K562 (cell line): ENCODE results near the gene PHACTR3. TPM values are rescaled to one million over a fixed set of nuclear protein-coding genes. Genes with fewer than 3 reads are reported as not detected.
A peak's percentile ranks its signal among the peaks of the same experiment; 100 is the strongest.

ENCODE experiments used
- ATAC-seq: fragments of 200-7000 bp; cut with Tn5 transposase; 3 replicates; pipeline ENCODE4 v1.9.1; 2020; ENCODE audit warnings: moderate library complexity
- BruUV-seq: library from RNA; stranded (reverse); fragments of 400-500 nt; replicated peaks from 2 replicates; lab custom pipeline; 2021; lab: Mats Ljungman, UMichigan
- CTCF ChIA-PET: fragments of 300-600 bp; formaldehyde crosslinking; extraction: SDS; loops from one replicate; lab custom pipeline; 2021; ENCODE audit warnings: low intra/inter-chr PET ratio; lab: Yijun Ruan, JAX
- POLR2A ChIA-PET: fragments of 300-600, 350-650 bp; sonication (Branson Sonifier 250); formaldehyde crosslinking; extraction: SDS; loops from one replicate; lab custom pipeline; 2021; ENCODE audit warnings: antibody characterized with exemption, inconsistent platforms; lab: Yijun Ruan, JAX
- DNase-seq, 4 experiments: peaks; one replicate each; pipeline versions ENCODE4 v3.0.0 to v3.0.0-alpha.2; 2011 to 2018; ENCODE audit warnings: low spot score in 3 of 4, mixed read lengths in 3 of 4; ENCODE audit errors: extremely low read depth in 1 of 4
- FAIRE-seq: peaks from 2 replicates; lab custom pipeline; 2011; peaks lifted over from hg19 to GRCh38; lab: Jason Lieb, UNC
- H2AFZ ChIP-seq: 2 replicates; pipeline ENCODE4 v1.6.0; 2011; ENCODE audit warnings: low read depth, low read length, control low read depth, inconsistent platforms
- H3K27ac ChIP-seq: fragments of 200-600 bp; 3 replicates; pipeline ENCODE4 v1.8.0; 2011; ENCODE audit warnings: low read depth, mild to moderate bottlenecking, control low read depth, inconsistent platforms, low read length, moderate library complexity, mixed read lengths; ENCODE audit errors: extremely low read depth
- H3K27me3 ChIP-seq, 2 experiments: fragments of 300-600 bp in 1 of 2; 2 replicates in 1 of 2; 3 replicates in 1 of 2; pipeline versions ENCODE4 v1.6.0 to v1.8.0; 2011; ENCODE audit warnings: inconsistent platforms in 2 of 2, low read length in 2 of 2, mild to moderate bottlenecking in 1 of 2, mixed read lengths in 1 of 2, moderate library complexity in 1 of 2; ENCODE audit not compliant: control insufficient read depth in 2 of 2, insufficient read depth in 2 of 2
- H3K36me3 ChIP-seq: fragments of 300-600 bp; 3 replicates; pipeline ENCODE4 v1.8.0; 2011; ENCODE audit warnings: mild to moderate bottlenecking, low read length, inconsistent platforms; ENCODE audit not compliant: control insufficient read depth, insufficient read depth
- H3K4me1 ChIP-seq, 2 experiments: fragments of 200-600 bp in 1 of 2; replicated peaks in 1 of 2; 2 replicates in 1 of 2; 3 replicates in 1 of 2; pipeline versions ENCODE4 v1.5.1 to v1.8.0; 2011; ENCODE audit warnings: inconsistent platforms in 2 of 2, low read length in 2 of 2, mild to moderate bottlenecking in 1 of 2, mixed read lengths in 1 of 2, moderate library complexity in 1 of 2; ENCODE audit not compliant: control insufficient read depth in 2 of 2, insufficient read depth in 2 of 2
- H3K4me2 ChIP-seq: 2 replicates; pipeline ENCODE4 v1.6.1; 2011; ENCODE audit warnings: low read length, control low read depth, inconsistent platforms, mixed read lengths; ENCODE audit not compliant: insufficient read depth
- H3K4me3 ChIP-seq: fragments of 200-600 bp; sonication (generic), shearing (Covaris generic); 2 replicates; pipeline ENCODE4 v1.5.1; 2016; ENCODE audit warnings: control low read depth, inconsistent platforms
- H3K79me2 ChIP-seq: fragments of 200-600 bp; 3 replicates; pipeline ENCODE4 v1.8.0; 2011; ENCODE audit warnings: low read length, inconsistent platforms; ENCODE audit not compliant: control insufficient read depth, insufficient read depth
- H3K9ac ChIP-seq, 2 experiments: 2 replicates each; pipeline versions ENCODE4 v1.6.0 to v1.6.1; 2011; ENCODE audit warnings: low read depth in 2 of 2, low read length in 2 of 2, control low read depth in 1 of 2, inconsistent platforms in 1 of 2, mild to moderate bottlenecking in 1 of 2, mixed read lengths in 1 of 2; ENCODE audit not compliant: insufficient read depth in 1 of 2
- H3K9me1 ChIP-seq: one replicate; pipeline ENCODE4 v1.6.0; 2011; ENCODE audit warnings: inconsistent platforms, mild to moderate bottlenecking, low read length, moderate library complexity; ENCODE audit not compliant: control insufficient read depth, insufficient read depth
- H3K9me3 ChIP-seq: replicated peaks from 2 replicates; pipeline ENCODE4 v1.5.1; 2011; ENCODE audit warnings: low read depth, low read length, inconsistent platforms; ENCODE audit not compliant: control insufficient read depth, insufficient read depth
- H4K20me1 ChIP-seq: replicated peaks from 2 replicates; pipeline ENCODE4 v1.6.1; 2011; ENCODE audit warnings: low read length, inconsistent platforms, mixed read lengths; ENCODE audit not compliant: control insufficient read depth, insufficient read depth
- ATF7 ChIP-seq: fragments of 450-650 bp; IDR thresholded peaks from 2 replicates; pipeline ENCODE4 v1.7.1; 2014; ENCODE audit warnings: mild to moderate bottlenecking, moderate library complexity
- BCOR ChIP-seq: fragments of 450-650 bp; IDR thresholded peaks from 2 replicates; pipeline ENCODE4 v1.6.1; 2016
- BRD4 ChIP-seq: fragments of 200-600 bp; sonication (generic); IDR thresholded peaks from 2 replicates; pipeline ENCODE4 v1.6.1; 2017; ENCODE audit warnings: inconsistent platforms
- EWSR1 ChIP-seq: fragments of 450-650 bp; IDR thresholded peaks from 2 replicates; pipeline ENCODE4 v1.6.1; 2018; ENCODE audit warnings: borderline replicate concordance, mild to moderate bottlenecking, low read depth, moderate library complexity; ENCODE audit not compliant: partially characterized antibody
- NCOA2 ChIP-seq, 2 experiments: fragments of 450-650 bp; IDR thresholded peaks; 2 replicates each; pipeline ENCODE4 v1.6.1; 2018; ENCODE audit warnings: mild to moderate bottlenecking in 2 of 2, moderate library complexity in 1 of 2; ENCODE audit not compliant: partially characterized antibody in 2 of 2
- POLR2H ChIP-seq: IDR thresholded peaks from 2 replicates; pipeline ENCODE4 v1.6.1; 2016; ENCODE audit warnings: missing genetic modification characterization, low read depth, mild to moderate bottlenecking, control low read depth, missing compliant biosample characterization, moderate library complexity
- PRPF4 ChIP-seq: fragments of 200-400 bp; formaldehyde crosslinking; IDR thresholded peaks from one replicate; pipeline ENCODE4 v1.6.1; 2017; ENCODE audit warnings: low read length, low read depth, mild to moderate bottlenecking; ENCODE audit not compliant: insufficient read depth, poor library complexity, severe bottlenecking
- U2AF2 ChIP-seq: fragments of 200-400 bp; formaldehyde crosslinking; optimal IDR thresholded peaks from 2 replicates; pipeline ENCODE3; 2017; ENCODE audit warnings: low read depth, mild to moderate bottlenecking, low read length
- ZFX ChIP-seq: sonication (generic); formaldehyde crosslinking; IDR thresholded peaks from 2 replicates; pipeline ENCODE4 v1.8.0; 2022; ENCODE audit warnings: mild to moderate bottlenecking, missing genetic modification reagents, moderate library complexity
- ZNF133 ChIP-seq: fragments of 250-450 bp; sonication (Bioruptor Pico); IDR thresholded peaks from 2 replicates; pipeline ENCODE4 v1.4.0; 2020; ENCODE audit warnings: mild to moderate bottlenecking
- ZNF76 ChIP-seq: fragments of 250-450 bp; sonication (Bioruptor Pico); IDR thresholded peaks from 2 replicates; pipeline ENCODE4 v1.4.0; 2020; ENCODE audit warnings: mild to moderate bottlenecking, moderate library complexity, borderline replicate concordance
- WGBS: fragments of 100-300 bp; shearing (Covaris generic); methylation state at CpG from one replicate; pipeline ENCODE4 v1.1.6; 2016; ENCODE audit warnings: low coverage, mixed read lengths; ENCODE audit not compliant: insufficient coverage; ENCODE audit errors: missing lambda C conversion rate; 5-methylcytosine and 5-hydroxymethylcytosine counted together
- in situ Hi-C: fragments of 300-500 bp; cut with MboI; formaldehyde crosslinking; loops from 4 replicates; pipeline ENCODE4 v1.15.0; 2018; ENCODE audit warnings: inconsistent platforms, mixed read lengths
- intact Hi-C: fragments of 100-400 bp; cut with micrococcal nuclease; formaldehyde crosslinking; loops from 2 replicates; pipeline ENCODE4 v1.14.2; 2022
- polyA plus RNA-seq, 8 experiments: library from polyadenylated mRNA; depleted of rRNA in 4 of 8; stranded (reverse) in 5 of 8; unstranded in 3 of 8; fragments of >200 nt; fragmentation: Nextera tagmentation in 2 of 8; fragmentation: Illumina TruSeq in 1 of 8; extraction: Ambion mirVana in 2 of 8; extraction: Trizol in 1 of 8; gene quantifications; 2 replicates each; pipeline versions ENCODE4 v1.2.1 to v1.2.3, GENCODE V29; 2011 to 2014; ENCODE audit warnings: inconsistent platforms in 1 of 8, missing spikeins in 1 of 8
- total RNA-seq, 7 experiments: library from RNA; depleted of rRNA in 6 of 7; stranded (reverse); fragments of >200 nt in 6 of 7; fragmentation: Illumina TruSeq in 2 of 7; extraction: Trizol in 2 of 7; gene quantifications; 2 replicates each; pipeline versions ENCODE4 v1.2.1 to v1.2.3, GENCODE V29; 2011 to 2021; ENCODE audit warnings: low replicate concordance in 1 of 7
- TF ChIP-seq, protein P1 (sequence below): sonication (generic); formaldehyde crosslinking; IDR thresholded peaks from 2 replicates; pipeline ENCODE4 v1.8.1; 2023; ENCODE audit warnings: mild to moderate bottlenecking, missing genetic modification reagents
- TF ChIP-seq, protein P2 (sequence below): fragments of 450-650 bp; conservative IDR thresholded peaks from 2 replicates; pipeline ENCODE4 v1.6.1; 2016; ENCODE audit warnings: missing genetic modification characterization, low read depth, mild to moderate bottlenecking, missing compliant biosample characterization, moderate library complexity

Gene PHACTR3
- total and polyA plus RNA-seq, 9 of the 15 experiments (the other 6 are each of a cell fraction or from before 2014, with no cell fraction given), result not detected

DNA sequence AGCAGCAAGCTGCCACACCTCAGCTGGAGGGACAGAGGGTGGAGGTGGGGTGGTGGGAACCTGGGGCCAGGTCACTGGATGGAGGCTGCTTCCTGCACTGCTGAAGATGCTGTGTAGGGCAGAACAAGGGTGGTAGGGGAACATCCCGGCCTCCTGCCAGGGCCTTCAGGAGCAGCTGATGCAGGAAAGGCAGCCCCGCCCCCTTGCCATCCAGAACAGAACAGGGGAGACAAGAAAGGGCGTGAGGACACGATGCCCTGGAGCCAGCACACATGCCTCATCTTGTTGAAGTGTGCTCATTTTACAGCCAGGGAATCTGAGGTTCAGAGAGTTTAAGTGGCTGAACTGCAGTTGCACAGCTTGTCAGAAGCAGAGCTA, 43.1 kb upstream of the PHACTR3 start:
- no peaks in the 10 kb centered on the region for H3K36me3 ChIP-seq
- no peak overlapping the region for H2AFZ ChIP-seq
- no peak for TF ChIP-seq U2AF2
- TF ChIP-seq PRPF4, result no peak
- TF ChIP-seq NCOA2 (IDR thresholded peaks at IDR 0.05; ENCODE audit: partially characterized antibody in 2 of 2), result no peak
- no peak for TF ChIP-seq ZNF76 (CRISPR knock-in tag)
- no peaks in the 10 kb centered on the region for H3K9me3 ChIP-seq
- H3K9ac ChIP-seq, result no peak overlapping the region
- H3K79me2 ChIP-seq, result no peaks in the 10 kb centered on the region
- H3K4me2 ChIP-seq, result no peak overlapping the region
- H4K20me1 ChIP-seq, result no peaks in the 10 kb centered on the region
- in situ Hi-C loops (no loop called here), intact Hi-C loops (no loop called here)
- POLR2A ChIA-PET, result no interaction called here
- no peaks in the 10 kb centered on the region; a peak in 1 of 5 replicates for H3K4me1 ChIP-seq
- no peaks in the 10 kb centered on the region for H3K9me1 ChIP-seq
- H3K27me3 ChIP-seq, result peaks cover 0 to 11% of the 10 kb centered on the region in 2 experiments; a peak in 2 of 5 replicates
- no peak for FAIRE-seq
- WGBS, result 0% methylated on average over 4 of the region's 4 CpGs
- no peak for ATAC-seq
- CTCF ChIA-PET, result no interaction called here
- no peak overlapping the region for H3K27ac ChIP-seq
- BruUV-seq, result no TSS peak
- no peak overlapping the region for H3K4me3 ChIP-seq
- DNase-seq, result peak in 1 of 4 experiments; percentile 4

GRCh38 chr20:59561614-59562277, 42.6 kb upstream of the PHACTR3 start:
- DNase-seq (peak in 1 of 4 experiments; percentile 2), FAIRE-seq (no peak), ATAC-seq (no peak)
- no peak overlapping the region for H3K4me3 ChIP-seq
- peaks cover 0 to 11% of the 10 kb centered on the region in 2 experiments; a peak in 2 of 5 replicates for H3K27me3 ChIP-seq
- H3K36me3 ChIP-seq, result no peaks in the 10 kb centered on the region
- no peaks in the 10 kb centered on the region for H3K79me2 ChIP-seq
- H3K4me2 ChIP-seq, result no peak overlapping the region
- 0% methylated on average over 5 of the region's 5 CpGs for WGBS
- ChIA-PET POLR2A (no interaction called here), CTCF (no interaction called here)
- in situ Hi-C loops (no loop called here), intact Hi-C loops (no loop called here)
- H4K20me1 ChIP-seq, result no peaks in the 10 kb centered on the region
- H3K27ac ChIP-seq, result no peak overlapping the region
- H3K4me1 ChIP-seq, result no peaks in the 10 kb centered on the region; a peak in 1 of 5 replicates
- BruUV-seq, result no TSS peak
- H3K9me3 ChIP-seq, result no peaks in the 10 kb centered on the region
- no peak overlapping the region for H3K9ac ChIP-seq
- H3K9me1 ChIP-seq, result no peaks in the 10 kb centered on the region
- no peak overlapping the region for H2AFZ ChIP-seq
- TF ChIP-seq BRD4 (no peak), EWSR1 (no peak), ATF7 (no peak), POLR2H (tag) (no peak), BCOR (no peak), ZNF133 (CRISPR knock-in tag) (no peak), ZFX (CRISPR knock-in tag) (no peak), NCOA2 (IDR thresholded peaks at IDR 0.05; ENCODE audit: partially characterized antibody in 2 of 2) (no peak)
- TF ChIP-seq, protein P1, sequence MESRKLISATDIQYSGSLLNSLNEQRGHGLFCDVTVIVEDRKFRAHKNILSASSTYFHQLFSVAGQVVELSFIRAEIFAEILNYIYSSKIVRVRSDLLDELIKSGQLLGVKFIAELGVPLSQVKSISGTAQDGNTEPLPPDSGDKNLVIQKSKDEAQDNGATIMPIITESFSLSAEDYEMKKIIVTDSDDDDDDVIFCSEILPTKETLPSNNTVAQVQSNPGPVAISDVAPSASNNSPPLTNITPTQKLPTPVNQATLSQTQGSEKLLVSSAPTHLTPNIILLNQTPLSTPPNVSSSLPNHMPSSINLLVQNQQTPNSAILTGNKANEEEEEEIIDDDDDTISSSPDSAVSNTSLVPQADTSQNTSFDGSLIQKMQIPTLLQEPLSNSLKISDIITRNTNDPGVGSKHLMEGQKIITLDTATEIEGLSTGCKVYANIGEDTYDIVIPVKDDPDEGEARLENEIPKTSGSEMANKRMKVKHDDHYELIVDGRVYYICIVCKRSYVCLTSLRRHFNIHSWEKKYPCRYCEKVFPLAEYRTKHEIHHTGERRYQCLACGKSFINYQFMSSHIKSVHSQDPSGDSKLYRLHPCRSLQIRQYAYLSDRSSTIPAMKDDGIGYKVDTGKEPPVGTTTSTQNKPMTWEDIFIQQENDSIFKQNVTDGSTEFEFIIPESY (CRISPR knock-in tag), result no peak
- TF ChIP-seq, protein P2, sequence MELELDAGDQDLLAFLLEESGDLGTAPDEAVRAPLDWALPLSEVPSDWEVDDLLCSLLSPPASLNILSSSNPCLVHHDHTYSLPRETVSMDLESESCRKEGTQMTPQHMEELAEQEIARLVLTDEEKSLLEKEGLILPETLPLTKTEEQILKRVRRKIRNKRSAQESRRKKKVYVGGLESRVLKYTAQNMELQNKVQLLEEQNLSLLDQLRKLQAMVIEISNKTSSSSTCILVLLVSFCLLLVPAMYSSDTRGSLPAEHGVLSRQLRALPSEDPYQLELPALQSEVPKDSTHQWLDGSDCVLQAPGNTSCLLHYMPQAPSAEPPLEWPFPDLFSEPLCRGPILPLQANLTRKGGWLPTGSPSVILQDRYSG (tag), result no peak
